Activated T-cell treated with anti-CD3 and anti-CD28 coated beads, Interleukin-2, amount 50 U/mL, for 4 hours (primary cell): Measurements from ENCODE around the gene MORC2. TPM values are rescaled to one million over a fixed set of nuclear protein-coding genes. Genes with fewer than 3 reads are reported as not detected.

ENCODE experiments used
- ATAC-seq, 2 donors: fragments of 200-7000 bp; cut with Tn5 transposase; one replicate each; pipeline ENCODE4 v1.10.0; 2021
- DNase-seq: peaks from one replicate; pipeline ENCODE4 v3.0.0-alpha.2; 2020
- H3K27me3 Mint-ChIP-seq: one replicate; pipeline ENCODE4 v1.8.0; 2021; ENCODE audit warnings: low read depth, mixed read lengths
- H3K36me3 Mint-ChIP-seq: one replicate; pipeline ENCODE4 v1.8.0; 2022; ENCODE audit warnings: mixed read lengths; ENCODE audit not compliant: insufficient read depth
- H3K4me1 Mint-ChIP-seq: one replicate; pipeline ENCODE4 v1.8.0; 2021; ENCODE audit warnings: low read depth, mixed read lengths
- H3K4me3 Mint-ChIP-seq: one replicate; pipeline ENCODE4 v1.8.0; 2021; ENCODE audit warnings: mild to moderate bottlenecking, moderate library complexity, mixed read lengths
- H3K9me3 Mint-ChIP-seq: one replicate; pipeline ENCODE4 v1.8.0; 2021; ENCODE audit warnings: mixed read lengths
- total RNA-seq, 3 donors: library from RNA; stranded (reverse); gene quantifications; one replicate each; pipeline ENCODE4 v1.2.1, GENCODE V29; 2021

Gene MORC2
- total RNA-seq, 3 donors from 2014 or later, result 26.9 to 27.7 (median 27.6) TPM

DNA sequence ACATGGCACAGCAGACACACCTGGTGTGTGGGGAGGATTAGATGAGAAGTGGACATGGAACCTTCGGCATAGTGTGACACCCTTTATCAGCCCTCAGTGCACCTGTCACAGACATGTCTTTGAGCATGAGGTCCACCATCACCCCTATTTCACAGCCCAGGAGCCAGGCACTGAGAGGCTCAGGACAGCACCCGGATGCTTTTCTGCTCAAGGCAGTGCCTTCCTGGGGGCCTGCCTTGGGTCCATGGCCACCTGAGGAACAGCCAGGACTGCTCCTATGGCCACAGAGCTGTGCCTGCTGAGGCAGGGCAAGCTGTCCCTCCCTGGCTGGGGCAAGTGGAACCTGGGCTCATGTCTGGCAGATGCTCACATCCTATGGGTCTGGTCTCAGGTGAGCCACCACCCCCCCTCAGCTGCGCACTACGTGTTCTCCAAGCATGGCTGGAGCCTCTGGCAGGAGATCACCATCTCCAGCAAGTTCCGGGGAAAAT, 75.8 kb downstream of the MORC2 start:
- H3K9me3 Mint-ChIP-seq, result no peaks in the 10 kb centered on the region
- peaks cover 28% of the 10 kb centered on the region for H3K4me1 Mint-ChIP-seq
- H3K4me3 Mint-ChIP-seq, result no peak overlapping the region
- DNase-seq (no peak), ATAC-seq (no peak)
- H3K27me3 Mint-ChIP-seq, result no peaks in the 10 kb centered on the region
- peaks cover 2% of the 10 kb centered on the region for H3K36me3 Mint-ChIP-seq

DNA sequence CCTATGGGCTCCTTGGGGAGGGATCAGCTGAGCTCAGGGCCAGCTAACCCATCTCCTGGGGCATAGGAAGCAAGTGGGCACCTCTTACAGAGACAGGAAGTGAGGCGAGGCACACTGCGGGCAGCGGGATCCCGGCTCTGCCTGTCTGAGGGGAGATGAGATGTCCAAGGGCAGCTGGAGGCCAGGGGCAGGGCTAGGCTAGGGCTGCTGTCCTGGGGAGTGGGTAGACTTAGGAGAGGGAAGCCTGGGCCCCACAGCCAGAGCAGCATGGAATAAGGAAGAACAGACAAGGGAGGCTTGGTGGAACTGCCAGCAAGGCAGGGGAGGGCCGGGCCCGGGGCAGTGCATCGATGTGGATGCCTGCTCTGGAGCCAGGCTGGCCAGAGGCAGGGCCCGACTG, 76.3 kb downstream of the MORC2 start:
- H3K36me3 Mint-ChIP-seq, result peaks cover 2% of the 10 kb centered on the region
- no peaks in the 10 kb centered on the region for H3K9me3 Mint-ChIP-seq
- no peak overlapping the region for H3K4me3 Mint-ChIP-seq
- peaks cover 28% of the 10 kb centered on the region for H3K4me1 Mint-ChIP-seq
- no peak for DNase-seq
- H3K27me3 Mint-ChIP-seq, result no peaks in the 10 kb centered on the region
- ATAC-seq, result no peak

DNA sequence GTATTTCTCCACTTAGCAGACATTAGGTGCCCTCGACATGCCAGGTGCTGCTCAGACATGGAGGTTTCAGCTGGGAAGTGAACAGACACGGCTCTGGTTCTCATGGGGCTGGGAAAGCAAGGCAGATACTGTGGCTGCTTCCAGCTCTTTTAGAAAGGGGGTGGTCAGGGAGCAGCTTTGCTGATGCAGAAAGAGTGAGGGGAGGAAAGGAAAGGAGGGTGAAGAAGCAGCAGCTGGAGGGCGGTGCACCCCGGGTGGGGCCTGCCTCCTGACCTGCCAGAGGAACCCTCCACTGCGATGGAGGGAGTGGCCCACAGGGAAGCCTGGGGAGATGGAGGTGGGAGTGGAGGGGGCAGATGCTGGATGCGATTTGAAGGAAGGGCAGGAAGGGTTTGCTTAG, 76.8 kb downstream of the MORC2 start:
- ATAC-seq (no peak), DNase-seq (no peak)
- H3K4me3 Mint-ChIP-seq, result no peak overlapping the region
- no peaks in the 10 kb centered on the region for H3K9me3 Mint-ChIP-seq
- H3K4me1 Mint-ChIP-seq, result peaks cover 28% of the 10 kb centered on the region
- H3K27me3 Mint-ChIP-seq, result no peaks in the 10 kb centered on the region
- H3K36me3 Mint-ChIP-seq, result peaks cover 2% of the 10 kb centered on the region

DNA sequence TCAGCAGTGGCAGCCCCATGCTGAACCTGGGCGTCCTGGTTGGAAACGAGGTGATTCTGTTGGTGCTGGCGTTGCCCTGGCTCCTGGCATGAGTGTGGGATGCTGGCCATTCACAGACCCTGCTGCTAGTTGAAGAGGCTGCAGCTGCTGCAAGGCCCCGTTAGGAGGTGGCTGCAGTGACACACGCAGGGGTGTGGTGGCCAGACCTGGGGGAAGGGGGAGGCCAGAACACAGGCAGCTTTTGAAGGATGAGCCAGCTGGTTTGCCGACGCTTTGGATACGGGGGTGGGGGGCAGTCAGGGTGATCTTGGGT, 77.2 kb downstream of the MORC2 start:
- DNase-seq (no peak), ATAC-seq (no peak)
- Mint-ChIP-seq H3K4me3 (no peak overlapping the region), H3K4me1 (peaks cover 28% of the 10 kb centered on the region), H3K36me3 (peaks cover 2% of the 10 kb centered on the region), H3K9me3 (no peaks in the 10 kb centered on the region), H3K27me3 (no peaks in the 10 kb centered on the region)

DNA sequence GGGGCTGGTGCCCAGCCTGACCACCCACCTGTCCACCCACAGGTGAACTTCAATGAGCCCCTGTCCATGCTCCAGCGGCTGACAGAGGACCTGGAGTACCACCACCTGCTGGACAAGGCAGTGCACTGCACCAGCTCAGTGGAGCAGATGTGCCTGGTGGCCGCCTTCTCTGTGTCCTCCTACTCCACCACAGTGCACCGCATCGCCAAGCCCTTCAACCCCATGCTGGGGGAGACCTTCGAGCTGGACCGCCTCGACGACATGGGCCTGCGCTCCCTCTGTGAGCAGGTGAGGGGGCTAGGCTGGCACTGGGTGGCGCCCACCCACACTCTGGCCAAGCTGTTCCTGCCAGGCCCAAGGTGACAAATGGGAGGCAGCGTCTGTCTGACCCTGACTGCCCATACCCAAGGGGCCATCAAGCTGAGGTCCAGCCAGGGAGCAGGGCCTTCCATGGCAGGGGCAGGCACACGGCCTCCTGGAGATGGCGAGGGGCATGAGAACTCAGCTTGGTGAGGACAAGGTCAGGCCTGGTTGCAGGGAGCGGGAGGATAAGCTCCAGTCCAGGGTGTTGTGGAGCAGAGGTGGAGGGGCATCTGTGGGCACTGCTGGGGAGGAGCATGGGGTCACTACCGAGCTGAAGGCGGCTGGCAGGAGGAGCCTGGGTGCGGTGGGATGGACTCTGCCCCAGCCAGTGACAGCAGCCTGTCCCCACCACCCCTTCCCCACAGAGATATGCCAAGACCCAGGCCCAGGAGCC, 77.7 kb downstream of the MORC2 start:
- Mint-ChIP-seq H3K27me3 (no peaks in the 10 kb centered on the region), H3K36me3 (peaks cover 2% of the 10 kb centered on the region), H3K4me3 (no peak overlapping the region), H3K9me3 (no peaks in the 10 kb centered on the region), H3K4me1 (peaks cover 28% of the 10 kb centered on the region)
- ATAC-seq (no peak), DNase-seq (peak; percentile 28)

DNA sequence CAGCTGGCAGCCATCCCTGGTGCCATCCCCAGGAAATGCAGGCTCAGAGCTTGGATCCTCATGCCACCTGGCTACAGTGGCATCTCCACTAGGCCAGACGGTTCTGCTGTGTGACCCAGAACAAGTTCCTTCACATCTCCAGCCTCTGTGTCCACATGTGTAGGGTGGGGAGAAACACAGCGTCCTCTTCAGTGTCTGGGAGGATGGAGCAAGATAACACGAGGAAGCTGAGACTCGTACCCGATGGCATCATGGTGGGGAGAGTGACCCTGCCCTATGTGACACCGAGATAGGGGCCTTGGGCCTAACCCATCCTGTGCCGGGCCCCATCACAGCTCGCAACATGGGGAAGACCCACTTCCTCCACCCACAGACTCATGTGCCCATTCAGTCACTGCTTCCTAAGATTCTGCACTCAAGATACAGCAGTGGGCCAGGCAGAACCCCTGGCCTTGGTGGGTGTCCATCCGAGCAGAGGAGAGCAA, 78.5 kb downstream of the MORC2 start:
- Mint-ChIP-seq H3K4me3 (no peak overlapping the region), H3K27me3 (no peaks in the 10 kb centered on the region), H3K4me1 (peaks cover 27% of the 10 kb centered on the region), H3K9me3 (no peaks in the 10 kb centered on the region), H3K36me3 (peaks cover under 1% of the 10 kb centered on the region)
- no peak for ATAC-seq
- no peak for DNase-seq

DNA sequence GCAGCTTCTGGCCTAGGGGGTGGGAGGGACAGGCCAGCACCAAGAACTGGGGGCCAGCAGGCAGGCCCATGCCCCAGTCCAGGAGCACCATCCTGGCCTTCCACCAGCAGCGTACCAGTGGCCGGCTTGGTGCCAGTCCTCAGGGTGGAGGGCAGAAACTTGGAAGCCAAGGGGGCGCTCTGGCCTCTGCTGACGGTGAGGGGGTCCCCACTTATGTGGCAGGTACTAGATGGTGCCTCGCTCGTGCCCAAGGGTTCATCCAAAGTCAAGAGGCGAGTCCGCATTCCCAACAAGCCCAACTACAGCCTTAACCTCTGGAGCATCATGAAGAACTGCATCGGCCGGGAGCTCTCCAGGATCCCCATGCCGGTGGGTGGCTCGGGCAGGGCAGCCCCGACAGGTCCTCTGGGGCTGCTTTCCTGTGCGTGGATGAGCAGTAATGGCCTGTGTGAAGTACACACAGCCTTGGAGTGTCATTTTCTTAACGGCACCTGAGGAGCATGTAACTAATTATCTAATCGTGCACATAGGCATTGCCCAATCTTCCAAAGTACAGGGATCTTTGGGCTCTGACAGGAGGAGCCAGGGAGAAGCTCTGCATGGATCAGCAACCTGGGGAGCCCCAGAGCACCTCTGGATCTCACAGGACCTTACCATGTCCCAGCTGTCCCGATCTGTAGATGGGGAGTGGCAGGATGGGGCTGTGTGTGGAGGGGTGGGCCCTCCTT, 79.1 kb downstream of the MORC2 start:
- H3K9me3 Mint-ChIP-seq, result no peaks in the 10 kb centered on the region
- H3K4me1 Mint-ChIP-seq, result peaks cover 22% of the 10 kb centered on the region
- DNase-seq (no peak), ATAC-seq (no peak)
- H3K36me3 Mint-ChIP-seq, result no peaks in the 10 kb centered on the region
- no peak overlapping the region for H3K4me3 Mint-ChIP-seq
- no peaks in the 10 kb centered on the region for H3K27me3 Mint-ChIP-seq

DNA sequence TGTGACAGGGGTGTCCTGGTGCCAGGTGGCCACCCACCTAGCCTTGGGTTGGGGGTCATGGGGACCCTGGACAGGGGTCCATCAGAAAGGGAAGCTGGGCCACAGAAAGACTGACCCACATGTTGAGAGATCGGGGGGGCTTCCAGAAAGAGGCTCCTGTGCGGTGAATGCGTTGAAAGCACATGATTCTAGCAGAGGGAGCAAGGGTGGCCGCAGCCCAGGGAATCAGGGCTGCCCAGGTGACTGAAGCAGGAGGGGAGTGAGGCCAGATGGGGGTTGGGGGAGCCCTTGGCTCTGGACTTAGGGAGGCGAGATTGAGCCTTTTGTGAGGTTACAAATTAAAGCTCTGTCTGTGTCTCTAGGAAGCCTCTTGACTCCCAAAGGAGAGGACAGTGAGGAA, 80.7 kb downstream of the MORC2 start:
- Mint-ChIP-seq H3K27me3 (no peaks in the 10 kb centered on the region), H3K36me3 (no peaks in the 10 kb centered on the region), H3K9me3 (no peaks in the 10 kb centered on the region), H3K4me3 (no peak overlapping the region), H3K4me1 (peaks cover 7% of the 10 kb centered on the region)
- ATAC-seq (no peak), DNase-seq (no peak)

DNA sequence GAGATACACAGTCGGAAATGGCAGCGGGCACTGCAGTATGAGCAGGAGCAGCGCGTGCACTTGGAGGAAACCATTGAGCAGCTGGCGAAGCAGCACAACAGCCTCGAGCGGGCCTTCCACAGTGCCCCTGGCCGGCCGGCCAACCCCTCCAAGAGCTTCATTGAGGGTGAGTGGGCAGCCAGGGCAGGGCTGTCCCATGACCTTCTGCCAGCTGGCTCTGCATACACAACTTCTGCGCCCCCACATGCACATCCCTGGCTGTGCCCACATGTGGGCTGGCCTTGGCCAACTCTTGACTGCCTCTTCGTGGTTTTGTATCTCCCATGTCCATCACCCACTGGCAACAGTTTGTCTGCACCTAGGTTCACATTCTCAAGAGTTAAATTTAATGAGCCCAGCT, 81.1 kb downstream of the MORC2 start:
- no peak overlapping the region for H3K4me3 Mint-ChIP-seq
- H3K27me3 Mint-ChIP-seq, result no peaks in the 10 kb centered on the region
- no peak for ATAC-seq
- H3K4me1 Mint-ChIP-seq, result peaks cover 7% of the 10 kb centered on the region
- no peaks in the 10 kb centered on the region for H3K36me3 Mint-ChIP-seq
- H3K9me3 Mint-ChIP-seq, result no peaks in the 10 kb centered on the region
- DNase-seq, result no peak

DNA sequence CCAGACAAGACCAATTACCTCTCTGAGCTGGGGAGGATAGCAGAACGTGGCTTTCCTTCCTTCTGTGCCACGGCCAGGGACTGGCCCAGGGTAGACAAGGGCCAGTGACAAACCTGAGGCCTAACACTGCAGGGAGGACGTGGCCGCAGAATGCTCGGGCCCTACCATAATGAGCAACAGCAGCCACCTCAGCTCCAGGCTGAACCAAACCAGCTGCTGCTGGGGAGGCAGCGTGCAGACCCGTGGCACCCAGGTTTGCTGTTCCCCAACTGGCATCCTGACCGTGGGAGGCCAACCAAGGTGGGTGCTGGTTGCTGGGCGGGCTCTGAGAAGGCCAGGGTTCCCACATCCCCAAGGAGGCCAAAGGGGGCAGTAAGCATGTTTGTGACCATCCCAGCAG, 83.0 kb downstream of the MORC2 start:
- no peaks in the 10 kb centered on the region for H3K4me1 Mint-ChIP-seq
- no peaks in the 10 kb centered on the region for H3K27me3 Mint-ChIP-seq
- no peak overlapping the region for H3K4me3 Mint-ChIP-seq
- no peaks in the 10 kb centered on the region for H3K9me3 Mint-ChIP-seq
- H3K36me3 Mint-ChIP-seq, result no peaks in the 10 kb centered on the region
- DNase-seq (no peak), ATAC-seq (no peak)

DNA sequence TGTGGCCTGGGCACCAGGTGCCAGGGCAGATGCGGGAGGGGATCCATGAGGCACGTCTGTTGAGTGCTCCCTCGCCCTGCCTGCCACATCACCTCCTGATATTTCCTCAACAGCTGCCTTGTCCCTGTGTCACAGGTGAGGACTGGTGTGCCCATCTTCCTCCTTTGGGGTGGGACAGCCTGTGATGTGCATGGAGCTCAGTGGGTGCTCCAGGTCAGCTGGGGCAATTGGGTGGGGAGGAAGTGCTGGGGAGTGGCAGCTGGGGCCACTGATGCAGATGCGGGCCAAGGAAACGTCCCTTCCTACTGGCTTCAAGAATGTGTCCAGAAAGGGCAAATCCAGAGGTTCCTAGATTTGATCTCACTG, 83.6 kb downstream of the MORC2 start:
- ATAC-seq (no peak), DNase-seq (no peak)
- Mint-ChIP-seq H3K36me3 (no peaks in the 10 kb centered on the region), H3K27me3 (no peaks in the 10 kb centered on the region), H3K9me3 (no peaks in the 10 kb centered on the region), H3K4me3 (no peak overlapping the region), H3K4me1 (no peaks in the 10 kb centered on the region)

DNA sequence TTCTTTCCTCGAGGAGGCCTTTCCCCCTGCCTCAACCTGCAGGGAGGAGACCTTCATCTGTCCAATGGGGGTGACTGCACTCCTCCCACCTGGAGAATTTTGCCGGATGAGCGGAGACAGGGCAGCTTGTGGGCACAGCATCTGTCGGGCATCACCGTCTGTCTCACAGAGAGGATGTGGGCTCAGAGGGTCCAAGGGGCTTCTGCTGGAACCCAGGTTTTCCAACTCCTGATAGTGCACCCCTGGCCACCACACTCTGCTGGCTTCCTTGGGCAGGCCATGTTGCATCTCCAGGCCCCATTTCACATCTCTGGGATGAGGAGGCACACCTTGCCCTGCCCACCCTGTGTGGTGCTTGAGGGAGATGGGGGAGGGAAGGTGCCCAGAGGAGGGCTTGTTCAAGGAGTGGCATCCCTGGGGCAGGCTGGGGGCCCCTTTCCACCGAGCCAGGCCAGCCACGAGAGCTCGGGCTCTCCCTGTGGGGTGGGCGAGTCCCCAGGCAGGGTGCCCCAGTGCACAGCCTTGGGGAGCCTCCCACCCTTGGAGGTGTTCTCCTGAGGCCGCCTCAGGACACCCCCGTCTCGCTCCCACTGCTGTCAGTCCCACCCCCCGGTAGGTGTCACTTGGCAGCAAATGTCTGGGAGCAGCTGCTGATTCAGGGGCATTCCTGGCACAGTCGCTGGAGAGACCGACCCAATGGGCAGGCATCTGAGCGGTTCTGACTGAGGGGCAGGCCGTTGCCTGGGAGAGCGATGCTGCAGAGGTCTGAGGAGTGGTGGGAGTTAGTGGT, 84.2 kb downstream of the MORC2 start:
- ATAC-seq (no peak), DNase-seq (no peak)
- Mint-ChIP-seq H3K4me3 (no peak overlapping the region), H3K27me3 (no peaks in the 10 kb centered on the region), H3K4me1 (no peaks in the 10 kb centered on the region), H3K9me3 (no peaks in the 10 kb centered on the region), H3K36me3 (no peaks in the 10 kb centered on the region)

DNA sequence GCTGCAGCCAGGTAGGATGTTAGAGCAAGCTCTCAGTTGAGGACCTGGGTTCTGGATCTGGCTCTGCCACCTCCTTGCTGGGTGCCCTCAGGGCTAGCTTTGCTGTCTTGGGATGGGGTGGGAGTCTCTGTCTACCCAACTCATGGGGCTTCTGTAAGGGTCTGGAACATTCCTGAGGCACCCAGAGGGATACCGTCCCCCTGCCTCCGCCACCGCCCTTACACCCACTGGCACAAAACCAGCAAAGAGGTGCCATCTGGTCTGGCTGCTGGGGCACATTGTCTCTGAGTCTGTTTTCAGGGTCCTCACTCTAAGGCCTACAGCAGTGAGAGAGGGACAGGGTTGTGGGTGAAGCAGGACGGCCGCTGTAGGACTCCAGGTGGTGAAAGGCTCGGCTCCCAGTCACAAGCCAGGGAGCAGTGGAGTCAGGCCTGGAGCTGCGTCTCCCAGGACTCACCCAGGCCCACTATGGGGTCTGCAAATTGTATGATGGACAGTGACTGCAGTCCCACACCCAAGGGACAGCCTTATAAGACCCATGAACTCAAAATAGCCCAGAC, 84.9 kb downstream of the MORC2 start:
- H3K27me3 Mint-ChIP-seq, result no peaks in the 10 kb centered on the region
- H3K9me3 Mint-ChIP-seq, result no peaks in the 10 kb centered on the region
- no peaks in the 10 kb centered on the region for H3K36me3 Mint-ChIP-seq
- no peaks in the 10 kb centered on the region for H3K4me1 Mint-ChIP-seq
- no peak overlapping the region for H3K4me3 Mint-ChIP-seq
- DNase-seq, result no peak
- ATAC-seq, result no peak

DNA sequence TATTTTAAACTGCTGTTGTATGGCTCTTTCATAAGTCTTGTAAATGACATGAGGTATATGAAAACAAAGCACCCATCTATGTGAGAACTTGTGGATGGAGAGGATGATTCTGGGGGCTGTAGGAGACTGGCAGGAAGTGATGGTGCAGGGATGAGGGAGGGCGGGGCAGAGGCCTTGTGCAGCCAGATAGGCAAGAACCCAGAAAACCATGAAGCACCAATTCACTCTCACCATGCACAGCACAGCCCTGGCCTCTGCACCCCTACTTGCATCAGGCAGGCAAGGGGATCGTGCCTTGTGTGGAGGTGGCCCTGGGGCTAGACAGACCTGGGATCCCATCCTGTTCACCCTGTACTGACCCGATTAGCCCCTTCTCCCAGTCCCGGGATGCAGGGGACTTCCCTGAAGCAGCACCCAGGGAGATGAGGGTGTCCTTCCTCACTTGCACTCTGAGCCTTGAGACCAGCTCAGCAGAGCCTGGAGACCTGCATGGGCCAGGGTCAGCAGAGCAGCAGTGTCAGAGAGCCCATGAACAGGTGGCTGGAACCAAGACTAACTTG, 85.5 kb downstream of the MORC2 start:
- Mint-ChIP-seq H3K36me3 (no peaks in the 10 kb centered on the region), H3K4me1 (no peaks in the 10 kb centered on the region), H3K27me3 (no peaks in the 10 kb centered on the region), H3K4me3 (no peak overlapping the region), H3K9me3 (no peaks in the 10 kb centered on the region)
- ATAC-seq, result no peak
- no peak for DNase-seq
